C1 segment of cervical spinal cord (tissue), 14 donors: ENCODE results near the gene SAC3D1.
"Not testable (repeated sequence)": the region's sequence is repeated elsewhere in the genome, so short reads cannot be mapped to it uniquely, and the experiment has no call there.

Experiments
- DNase-seq, 14 donors: peaks; one replicate each; lab custom pipeline; 2025; lab: John Stamatoyannopoulos, UW

Gene SAC3D1

GRCh38 chr11:65040847-65041622, at the start of gene SAC3D1:
Gene SAC3D1, plus strand, starts transcription at chr11:65041210. Its CDS starts 83 bp downstream, at chr11:65041293.
- DNase-seq = peak; percentile 23 to 96 (median 86)

GRCh38 chr11:64994318-64994717, 46.7 kb upstream of the SAC3D1 start:
- DNase-seq = no peak

- DNase-seq = no peak
These were observed 44.7 kb upstream of the SAC3D1 start for GRCh38 chr11:64996327-64996709.

GRCh38 chr11:64996710-64997380, 44.2 kb upstream of the SAC3D1 start, which contains the start of gene BATF2:
Gene BATF2, minus strand, starts transcription at chr11:64996971. Its CDS starts 57 bp downstream, at chr11:64996914.
- DNase-seq = peak in 12 of 14 donors; percentile 14 to 82 (median 39)

GRCh38 chr11:64998141-64998540, 42.9 kb upstream of the SAC3D1 start:
- DNase-seq = no peak

GRCh38 chr11:64998690-64999431, 42.1 kb upstream of the SAC3D1 start:
- DNase-seq = no peak

GRCh38 chr11:64999478-64999877, 41.5 kb upstream of the SAC3D1 start:
- DNase-seq = no peak

GRCh38 chr11:65002706-65003105, 38.3 kb upstream of the SAC3D1 start:
- DNase-seq = no peak

GRCh38 chr11:65003282-65003681, 37.7 kb upstream of the SAC3D1 start:
- no peak for DNase-seq

GRCh38 chr11:65003968-65004367, 37.0 kb upstream of the SAC3D1 start:
- not testable (repeated sequence) for DNase-seq

- DNase-seq = no peak
These were observed 33.0 kb upstream of the SAC3D1 start for GRCh38 chr11:65008016-65008415.

- no peak for DNase-seq
These were observed 32.1 kb upstream of the SAC3D1 start for GRCh38 chr11:65008873-65009272.

- DNase-seq = peak in 13 of 14 donors; percentile 52 to 97 (median 84)
These were observed 27.7 kb upstream of the SAC3D1 start for GRCh38 chr11:65013130-65013887.

GRCh38 chr11:65013888-65014725, 26.9 kb upstream of the SAC3D1 start, which contains the start of gene ARL2:
Gene ARL2, plus strand, starts transcription at chr11:65014160. Its CDS starts 48 bp downstream, at chr11:65014208.
- peak; percentile 65 to 97 (median 86) for DNase-seq

GRCh38 chr11:65014726-65015227, 26.2 kb upstream of the SAC3D1 start:
- DNase-seq = no peak

- DNase-seq = no peak
These were observed 24.3 kb upstream of the SAC3D1 start for GRCh38 chr11:65016705-65017104.

GRCh38 chr11:65017937-65018336, 23.1 kb upstream of the SAC3D1 start:
- no peak for DNase-seq

- DNase-seq = no peak
These were observed 21.2 kb upstream of the SAC3D1 start for GRCh38 chr11:65019824-65020223.

- DNase-seq = no peak
These were observed 20.0 kb upstream of the SAC3D1 start for GRCh38 chr11:65021003-65021402.

GRCh38 chr11:65021509-65021908, 19.5 kb upstream of the SAC3D1 start:
- no peak for DNase-seq
